MM.1S (cell line): ENCODE data around the gene GSTM2.
"Not testable (repeated sequence)": the region's sequence is repeated elsewhere in the genome, so short reads cannot be mapped to it uniquely, and the experiment has no call there.

Experiments
- CTCF ChIP-seq: fragments of 300-600 bp; sonication (generic); IDR thresholded peaks from 2 replicates; pipeline ENCODE4 v1.5.1; 2016; ENCODE audit warnings: antibody characterized with exemption, low read length, mixed read lengths
- EZH2phosphoT487 ChIP-seq: fragments of 300-600 bp; sonication (generic); IDR thresholded peaks from 2 replicates; pipeline ENCODE4 v1.6.1; 2018; ENCODE audit warnings: antibody characterized with exemption, low read length

GRCh38 chr1:109676683-109677381 is 9.0 kb downstream of the GSTM2 start:
- not testable (repeated sequence) for TF ChIP-seq EZH2phosphoT487, CTCF
